Prostate gland (tissue), 2 donors: ENCODE data around the gene SNAI3. TPM values are rescaled to one million over a fixed set of nuclear protein-coding genes. Genes with fewer than 3 reads are reported as not detected.

Source experiments
- DNase-seq: peaks from one replicate; pipeline ENCODE4 v3.0.0-alpha.2; 2019; ENCODE audit warnings: low spot score
- H3K27ac ChIP-seq, 2 donors: fragments of 200-600 bp; sonication (generic); 2 replicates each; pipeline ENCODE4 v1.5.1; 2017 to 2019
- H3K27me3 ChIP-seq: fragments of 200-600 bp; sonication (generic); replicated peaks from 2 replicates; pipeline ENCODE4 v1.5.1; 2019; ENCODE audit not compliant: insufficient read depth
- H3K36me3 ChIP-seq, 2 donors: fragments of 200-600 bp; sonication (generic); 1 replicate in 1 of 2; 2 replicates in 1 of 2; pipeline versions ENCODE4 v1.5.1 to v1.8.1; 2017 to 2019
- H3K4me1 ChIP-seq: fragments of 200-600 bp; sonication (generic); replicated peaks from 2 replicates; pipeline ENCODE4 v1.5.1; 2019
- H3K4me3 ChIP-seq, 2 donors: fragments of 200-600 bp; sonication (generic); 2 replicates each; pipeline ENCODE4 v1.5.1; 2017 to 2019
- H3K9me3 ChIP-seq: fragments of 200-600 bp; sonication (generic); 2 replicates; pipeline ENCODE4 v1.5.1; 2017
- CTCF ChIP-seq, 4 experiments: fragments of 200-600 bp in 2 of 4; fragments of 450-650 bp in 2 of 4; sonication (generic) in 2 of 4; IDR thresholded peaks; 1 replicate in 3 of 4; 2 replicates in 1 of 4; pipeline ENCODE4 v1.5.1; 2016 to 2019; ENCODE audit warnings: antibody characterized with exemption in 4 of 4, mild to moderate bottlenecking in 2 of 4, moderate library complexity in 2 of 4
- POLR2A ChIP-seq: fragments of 450-650 bp; IDR thresholded peaks from one replicate; pipeline ENCODE4 v1.6.1; 2016; ENCODE audit warnings: antibody characterized with exemption, mild to moderate bottlenecking
- POLR2AphosphoS5 ChIP-seq: sonication (generic); formaldehyde crosslinking; IDR thresholded peaks from one replicate; pipeline ENCODE4 v1.6.1; 2017; ENCODE audit warnings: antibody characterized with exemption
- WGBS: methylation state at CpG from one replicate; pipeline ENCODE4 v1.1.5; 2018; 5-methylcytosine and 5-hydroxymethylcytosine counted together
- intact Hi-C: fragments of 100-400 bp; cut with DNase I; formaldehyde crosslinking; loops from one replicate; pipeline ENCODE4 v1.14.2; 2022
- total RNA-seq, 2 donors: library from RNA; depleted of rRNA; stranded (reverse); fragments of >200 nt; gene quantifications; one replicate each; pipeline ENCODE4 v1.1.0, GENCODE V29; 2016

The SNAI3 gene
- total RNA-seq, 2 donors from 2014 or later = 0.46 to 2.8 TPM

- 92% methylated on average over 17 of the region's 17 CpGs for WGBS
- intact Hi-C loops = no loop called here
- no peak overlapping the region for H3K4me3 ChIP-seq
- TF ChIP-seq CTCF (IDR thresholded peaks at IDR 0.05) = no peak
- TF ChIP-seq POLR2A = no peak
- TF ChIP-seq POLR2AphosphoS5 = no peak
- H3K27me3 ChIP-seq = peaks cover 16% of the 10 kb centered on the region
- H3K27ac ChIP-seq = no peak overlapping the region
- no peak for DNase-seq
- peaks cover 0 to 15% of the 10 kb centered on the region in 2 donors for H3K36me3 ChIP-seq
- no peaks in the 10 kb centered on the region for H3K4me1 ChIP-seq
- no peaks in the 10 kb centered on the region for H3K9me3 ChIP-seq
Measured at GRCh38 chr16:88635671-88636319, 50.5 kb downstream of the SNAI3 start.

- Histone ChIP-seq H3K4me3 (peak overlapping the region; percentile 2 to 8), H3K27me3 (peaks cover 11% of the 10 kb centered on the region), H3K9me3 (no peaks in the 10 kb centered on the region), H3K27ac (no peak overlapping the region), H3K4me1 (no peaks in the 10 kb centered on the region), H3K36me3 (peaks cover 3 to 15% of the 10 kb centered on the region in 2 donors)
- intact Hi-C loops = no loop called here
- no peak for DNase-seq
- 49% methylated on average over 27 of the region's 28 CpGs for WGBS
- no peak for TF ChIP-seq POLR2A
- no peak for TF ChIP-seq CTCF (IDR thresholded peaks at IDR 0.05)
- TF ChIP-seq POLR2AphosphoS5 = no peak
Measured at GRCh38 chr16:88634994-88635670, 51.2 kb downstream of the SNAI3 start.

GRCh38 chr16:88634141-88634993 lies 51.9 kb downstream of the SNAI3 start:
- H3K27ac ChIP-seq = no peak overlapping the region
- WGBS = 23% methylated on average over 75 of the region's 82 CpGs
- H3K4me1 ChIP-seq = no peaks in the 10 kb centered on the region
- H3K9me3 ChIP-seq = no peaks in the 10 kb centered on the region
- intact Hi-C loops = no loop called here
- peaks cover 8% of the 10 kb centered on the region for H3K27me3 ChIP-seq
- DNase-seq = no peak
- peaks cover 9 to 15% of the 10 kb centered on the region in 2 donors for H3K36me3 ChIP-seq
- H3K4me3 ChIP-seq = peak overlapping the region; percentile 2 to 8
- TF ChIP-seq CTCF (IDR thresholded peaks at IDR 0.05) (no peak), POLR2AphosphoS5 (no peak), POLR2A (no peak)

GRCh38 chr16:88633684-88634140 lies 52.6 kb downstream of the SNAI3 start:
- no peaks in the 10 kb centered on the region for H3K4me1 ChIP-seq
- H3K9me3 ChIP-seq = no peaks in the 10 kb centered on the region
- intact Hi-C loops = no loop called here
- H3K4me3 ChIP-seq = no peak overlapping the region
- DNase-seq = no peak
- 56% methylated on average over 23 of the region's 23 CpGs for WGBS
- no peak overlapping the region for H3K27ac ChIP-seq
- peaks cover 9 to 15% of the 10 kb centered on the region in 2 donors for H3K36me3 ChIP-seq
- TF ChIP-seq POLR2AphosphoS5 (no peak), CTCF (IDR thresholded peaks at IDR 0.05) (no peak), POLR2A (no peak)
- H3K27me3 ChIP-seq = peaks cover 2% of the 10 kb centered on the region
